ENCODE measurements around the gene KIZ.
"Not testable (repeated sequence)": the region's sequence is repeated elsewhere in the genome, so short reads cannot be mapped to it uniquely, and the experiment has no call there.

KIZ gene

DNA sequence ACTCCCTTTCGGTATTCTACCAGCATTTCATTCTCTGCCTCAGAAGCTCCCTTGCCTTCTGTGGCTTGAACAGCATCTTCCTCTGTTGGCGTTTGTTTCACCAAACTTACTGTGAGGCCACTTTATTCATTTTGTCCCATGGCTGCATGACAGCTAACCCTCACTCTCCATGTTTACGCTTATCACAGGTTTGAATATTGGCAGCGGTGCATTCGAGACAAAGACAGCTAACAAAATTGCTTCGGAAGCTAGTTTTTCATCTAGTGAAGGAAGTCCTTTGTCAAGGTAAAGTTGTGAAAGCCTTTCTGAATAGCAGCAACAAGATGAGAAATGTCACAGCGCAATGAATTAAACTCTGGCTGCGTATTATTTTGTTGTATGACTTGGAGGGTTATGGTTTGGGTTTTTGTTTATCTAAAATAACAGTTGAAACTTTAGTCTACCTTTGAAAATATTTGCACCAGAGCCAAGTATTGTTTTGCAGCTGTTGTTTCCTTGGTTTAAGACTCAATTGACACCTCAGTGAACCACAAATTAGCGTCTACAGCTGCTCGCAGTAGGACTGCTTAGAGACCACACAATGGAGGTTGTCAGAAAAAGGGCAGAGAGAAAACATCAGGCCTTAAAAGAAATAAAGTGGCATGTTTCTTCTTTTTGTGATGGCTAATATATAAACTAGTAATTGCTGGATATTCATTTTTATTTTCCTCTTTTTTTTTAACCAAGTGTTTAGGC, 106.8 kb downstream of the KIZ start:
- DNase-seq = no peak

DNA sequence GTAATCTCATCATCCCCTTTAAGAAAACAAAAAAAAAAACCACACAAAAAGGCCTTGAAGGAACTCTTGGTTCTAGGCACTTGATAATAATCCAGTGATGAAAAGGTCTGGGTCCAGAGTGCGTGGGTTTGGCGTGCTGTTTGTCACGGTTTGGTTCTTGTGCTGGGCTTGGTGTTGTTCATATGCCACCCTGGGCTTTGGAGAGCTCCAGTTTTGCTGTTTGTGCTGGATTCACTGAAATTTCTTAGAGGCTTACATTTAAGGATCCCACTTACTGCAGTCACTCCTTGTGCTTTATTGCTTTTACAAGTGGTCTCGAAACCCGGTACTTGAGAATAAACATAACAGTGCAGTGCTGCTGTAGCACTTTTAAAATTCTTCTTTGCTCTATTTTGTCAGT, 108.4 kb downstream of the KIZ start:
- DNase-seq = no peak

DNA sequence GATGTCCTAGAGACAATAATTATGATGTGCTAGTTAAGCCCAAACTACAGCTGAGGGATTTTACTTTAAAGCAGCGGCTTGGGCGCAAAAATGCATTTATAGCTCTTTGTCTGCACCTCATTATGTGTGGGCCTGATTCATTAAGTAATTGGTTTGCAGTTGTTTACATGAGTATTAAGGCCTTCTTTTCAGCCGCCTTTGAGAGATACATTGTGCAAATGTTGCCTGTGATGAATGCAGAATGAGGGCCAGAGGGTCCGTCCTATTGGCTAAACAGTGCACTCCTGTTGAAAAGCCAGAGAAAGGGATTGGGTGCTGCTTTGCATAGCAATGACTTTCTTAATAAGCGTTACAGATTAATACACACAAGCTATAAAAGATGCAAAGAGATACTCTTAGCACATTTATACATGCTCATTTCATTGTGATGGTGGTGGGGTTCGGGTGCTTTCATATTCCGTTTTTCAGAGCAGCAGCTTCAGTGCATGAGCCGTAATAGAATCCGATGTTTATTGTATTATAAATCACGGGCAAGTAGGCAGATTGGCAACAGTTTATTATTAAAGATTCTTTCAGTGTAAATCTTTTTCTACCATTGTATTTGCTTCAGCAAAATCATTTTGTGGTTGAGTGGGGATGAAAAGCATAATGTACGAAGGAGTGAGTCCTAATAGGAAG, 109.1 kb downstream of the KIZ start:
- DNase-seq = no peak

DNA sequence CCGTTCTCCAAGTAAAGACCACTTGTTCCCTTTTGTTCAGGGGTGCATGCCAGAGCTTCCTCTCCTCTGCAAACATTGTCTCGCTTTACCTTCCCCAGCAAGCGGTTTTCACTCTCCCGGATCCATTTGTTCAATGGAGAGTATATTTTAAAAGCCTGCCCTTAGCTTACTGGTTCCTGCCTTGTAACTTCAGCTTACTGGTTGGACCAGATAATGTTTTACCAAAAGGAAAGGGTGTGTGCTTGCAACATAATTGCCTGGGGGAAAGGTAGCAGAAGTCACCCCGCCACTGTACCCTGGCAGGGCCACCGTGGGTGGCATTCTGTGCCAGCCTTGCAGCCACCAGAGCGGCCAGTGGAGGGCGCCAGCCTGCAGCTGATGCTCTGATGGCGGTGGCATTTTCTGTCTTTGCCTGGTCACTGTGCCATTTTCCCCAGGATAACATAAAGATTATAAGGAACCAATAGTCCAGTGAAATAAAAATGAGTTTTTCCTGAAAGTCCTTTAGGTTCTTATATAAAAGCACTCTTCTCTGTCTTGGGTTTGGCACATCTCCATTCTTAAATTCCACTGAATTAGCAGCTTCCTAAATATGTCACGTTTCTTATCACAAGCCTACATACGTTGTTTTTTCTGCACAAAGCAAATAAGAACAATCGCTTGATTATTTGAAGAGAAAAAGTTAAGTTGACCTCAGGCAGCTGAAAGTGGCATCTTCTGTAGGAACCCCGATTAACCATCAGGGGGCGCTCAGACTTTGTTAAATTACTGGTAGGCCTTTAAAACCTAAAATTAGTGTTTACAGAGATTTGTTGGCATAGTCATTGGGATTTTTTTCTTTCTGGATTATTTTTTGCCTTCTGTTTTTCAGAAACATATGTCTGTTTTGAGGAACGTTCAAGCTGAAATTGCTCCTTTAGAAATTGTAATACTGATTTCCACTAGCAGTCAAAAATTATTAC, 109.9 kb downstream of the KIZ start:
- peak; percentile 83 for DNase-seq

DNA sequence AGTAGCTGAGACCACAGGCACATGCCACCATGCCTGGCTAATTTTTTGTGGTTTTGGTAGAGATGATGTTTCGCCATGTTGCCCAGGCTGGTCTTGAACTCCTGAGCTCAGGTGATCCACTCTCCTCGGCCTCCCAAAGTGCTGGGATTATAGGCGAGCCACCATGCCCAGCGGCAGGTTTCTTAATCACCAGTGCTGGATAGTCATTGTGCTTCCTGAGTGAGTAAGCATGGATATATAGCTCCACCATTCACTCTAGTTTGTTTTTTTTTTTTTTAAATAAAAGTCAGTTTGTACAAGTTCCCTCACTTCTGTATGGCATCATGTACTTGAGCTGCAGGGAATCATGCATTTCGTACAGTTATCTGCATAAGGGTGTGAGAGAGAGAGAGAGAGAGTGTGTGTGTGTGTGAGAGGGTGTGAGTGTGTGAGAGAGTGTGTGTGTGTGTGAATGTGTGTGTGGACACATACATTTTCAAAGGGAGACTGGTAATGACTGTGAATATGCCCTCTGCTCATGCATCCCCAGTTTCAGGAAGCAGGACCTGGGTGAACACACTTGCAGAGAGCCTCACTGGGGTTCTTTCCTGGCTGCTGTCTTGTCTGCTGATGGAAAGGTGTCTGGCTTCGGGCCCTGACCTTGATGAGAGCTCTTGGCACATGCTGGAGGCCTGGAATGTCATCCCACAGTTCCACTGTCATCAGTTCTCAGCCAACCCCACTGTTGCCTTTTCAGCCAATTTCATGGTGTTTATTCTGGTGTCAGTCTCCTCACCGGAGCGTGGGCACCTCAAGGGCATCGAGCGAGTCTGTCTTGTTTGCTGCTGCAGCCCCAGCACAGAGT, 112.3 kb downstream of the KIZ start:
- DNase-seq = no peak

DNA sequence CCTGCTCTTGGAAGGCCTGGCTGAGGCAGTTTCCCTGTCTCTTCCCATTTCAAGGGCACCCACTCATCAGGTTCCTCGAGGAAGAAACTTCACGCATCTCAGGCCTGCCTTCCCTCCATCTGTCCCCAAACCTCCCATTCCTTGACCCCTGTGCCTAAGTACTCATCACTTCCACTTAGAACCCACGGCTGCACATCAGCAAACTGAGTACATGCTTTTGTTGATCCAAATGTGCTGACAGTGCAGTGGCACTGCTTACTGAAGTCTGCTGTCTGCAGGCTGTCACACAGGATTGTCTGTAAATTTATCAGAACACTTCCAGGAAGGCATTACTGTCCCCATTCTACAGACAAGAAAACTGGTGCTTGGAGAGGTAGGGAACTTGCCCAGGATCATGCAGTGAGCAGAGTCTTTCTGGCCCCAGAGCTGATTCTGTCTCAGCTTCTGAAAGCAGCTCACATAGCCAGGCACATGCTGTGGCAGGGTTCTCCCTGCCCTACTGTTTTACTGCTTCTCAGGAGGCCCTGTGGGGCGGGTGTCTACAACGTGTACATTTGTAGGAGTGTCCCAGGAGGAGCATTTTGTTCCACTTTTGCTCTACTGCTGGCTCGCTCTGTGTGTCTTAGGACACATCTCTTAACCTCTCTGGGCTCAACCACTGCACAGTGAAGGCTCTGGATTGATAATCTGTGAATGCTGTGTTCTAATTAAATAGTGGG, 113.1 kb downstream of the KIZ start:
- DNase-seq = no peak

DNA sequence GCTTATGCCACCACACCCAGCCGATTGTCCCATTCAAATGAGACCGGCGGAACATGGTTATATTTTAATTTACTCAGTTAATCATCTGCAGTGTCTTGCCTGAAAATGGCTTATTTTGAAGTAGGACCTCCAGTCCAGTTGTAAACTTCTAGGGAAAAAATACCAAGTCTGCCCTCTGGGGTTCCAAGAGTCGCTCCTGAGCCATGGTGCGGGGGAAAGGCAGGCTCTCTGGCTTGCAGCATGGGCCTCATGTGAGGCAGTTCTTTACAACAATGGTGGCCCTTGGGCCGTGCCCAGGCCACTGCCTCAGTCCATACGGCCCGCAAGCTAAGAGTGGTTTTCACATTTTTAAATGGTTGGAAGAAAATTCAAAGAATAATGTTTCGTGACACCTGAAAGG, 114.5 kb downstream of the KIZ start:
- no peak for DNase-seq

DNA sequence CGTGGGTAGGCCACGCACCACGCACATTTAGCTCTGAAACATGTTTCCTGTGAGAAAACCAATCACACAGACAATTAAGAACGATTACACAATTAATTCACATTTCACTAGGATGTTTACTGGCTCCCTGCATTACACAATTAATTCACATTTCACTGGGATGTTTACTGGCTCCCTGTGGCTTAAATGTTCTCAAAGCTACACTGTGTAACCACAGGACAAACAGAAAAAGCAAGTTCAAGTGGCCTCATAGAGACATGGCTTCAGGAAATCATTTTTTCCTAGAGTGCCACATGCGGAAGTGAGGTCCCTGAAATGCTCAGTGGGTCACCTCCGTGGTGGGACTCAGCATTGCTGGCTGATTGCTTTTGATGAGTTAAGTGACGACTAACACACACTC, 115.5 kb downstream of the KIZ start:
- no peak for DNase-seq

DNA sequence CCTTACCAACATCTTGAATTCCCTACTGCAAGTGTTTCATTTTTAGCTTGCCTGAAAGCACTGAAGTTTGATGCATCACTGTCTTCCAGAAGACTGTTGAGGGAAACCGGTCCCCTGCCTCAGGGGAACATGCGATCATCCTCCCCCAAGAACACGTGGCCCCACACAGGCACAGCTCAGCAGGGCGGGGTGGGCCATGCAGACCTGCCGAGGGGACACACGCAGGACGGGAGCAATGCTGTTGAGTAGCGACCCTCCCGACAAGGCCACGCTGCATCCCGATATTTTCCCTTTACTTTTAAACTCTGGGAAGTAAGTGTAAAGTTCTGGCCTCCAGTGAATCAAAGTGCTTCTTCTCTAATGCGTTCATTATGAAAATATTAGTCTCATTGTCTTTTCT, 117.9 kb downstream of the KIZ start:
- no peak for DNase-seq

DNA sequence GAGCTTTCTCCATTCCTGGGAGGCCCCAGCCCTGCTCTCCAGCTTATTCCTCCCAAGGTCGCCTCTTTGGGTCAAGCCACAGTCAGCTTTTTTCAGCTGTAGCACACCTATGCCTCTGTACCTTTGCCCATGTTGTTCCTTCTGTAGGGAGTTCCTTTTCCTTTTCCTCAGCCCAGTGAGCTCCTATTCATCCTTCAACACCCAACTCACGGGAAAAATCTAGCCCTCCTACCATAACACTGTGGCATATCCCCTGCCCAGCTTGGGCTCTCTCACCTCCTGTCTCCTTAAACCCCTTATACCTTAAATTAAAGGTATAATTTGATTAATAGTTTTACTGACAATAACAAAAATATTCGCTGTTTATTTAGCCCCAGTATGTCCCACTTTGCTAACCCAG, 118.9 kb downstream of the KIZ start:
- DNase-seq = no peak

DNA sequence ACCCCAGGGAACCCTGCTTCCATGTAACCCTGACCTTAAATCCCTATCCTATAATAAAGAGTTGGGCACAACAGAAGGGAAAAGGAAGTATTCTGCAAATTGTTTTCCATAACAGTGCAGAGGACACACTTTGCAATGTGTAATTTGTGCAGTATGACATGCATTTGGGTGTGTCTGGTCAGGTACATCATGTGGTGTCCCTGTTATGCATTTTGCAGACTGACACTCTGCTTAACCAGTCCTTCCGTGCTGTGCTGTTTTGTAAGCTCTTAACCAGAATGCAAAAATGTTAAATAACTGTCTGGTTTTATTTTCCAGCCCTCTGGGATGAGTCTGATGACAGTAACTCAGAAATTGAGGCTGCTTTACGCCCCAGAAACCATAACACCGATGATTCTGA, 120.3 kb downstream of the KIZ start:
- no peak for DNase-seq

DNA sequence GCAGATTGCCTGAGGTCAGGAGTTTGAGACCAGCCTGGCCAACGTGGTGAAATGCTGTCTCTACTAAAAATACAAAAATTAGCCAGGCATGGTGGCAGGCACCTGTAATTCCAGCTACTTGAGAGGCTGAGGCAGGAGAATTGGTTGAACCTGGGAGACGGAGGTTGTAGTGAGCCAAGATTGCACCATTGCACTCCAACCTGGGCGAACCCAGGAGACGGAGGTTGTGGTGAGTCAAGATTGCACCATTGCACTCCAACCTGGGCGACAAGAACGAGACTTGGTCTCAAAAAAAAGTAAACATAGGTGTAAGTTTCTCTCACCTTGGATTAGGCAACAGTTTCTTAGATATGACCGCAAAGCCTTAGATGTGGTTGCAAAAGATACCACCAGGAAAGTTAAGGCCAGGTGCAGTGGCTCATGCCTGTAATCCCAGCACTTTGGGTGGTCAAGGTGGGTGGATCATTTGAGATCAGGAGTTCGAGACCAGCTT, 121.8 kb downstream of the KIZ start:
- DNase-seq = not testable (repeated sequence)

DNA sequence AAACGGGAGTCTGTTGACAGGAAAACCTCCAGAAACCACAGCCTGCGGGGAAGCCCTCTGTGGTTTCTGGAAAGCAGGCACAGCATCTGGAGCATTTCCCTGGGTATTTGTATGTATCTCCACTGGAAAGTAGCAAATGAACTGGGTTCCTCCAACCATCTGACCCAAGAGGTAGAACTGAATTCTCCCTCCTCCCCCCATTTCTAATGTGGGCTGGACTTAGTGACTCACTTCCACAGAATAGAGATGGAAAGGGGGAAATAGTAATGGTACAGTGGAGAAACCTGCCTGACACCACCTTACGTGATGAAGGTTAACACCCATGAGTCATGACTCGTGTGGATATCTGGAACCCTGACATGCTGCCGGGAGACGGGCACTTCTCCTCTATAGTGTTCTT, 125.4 kb downstream of the KIZ start:
- DNase-seq = no peak

DNA sequence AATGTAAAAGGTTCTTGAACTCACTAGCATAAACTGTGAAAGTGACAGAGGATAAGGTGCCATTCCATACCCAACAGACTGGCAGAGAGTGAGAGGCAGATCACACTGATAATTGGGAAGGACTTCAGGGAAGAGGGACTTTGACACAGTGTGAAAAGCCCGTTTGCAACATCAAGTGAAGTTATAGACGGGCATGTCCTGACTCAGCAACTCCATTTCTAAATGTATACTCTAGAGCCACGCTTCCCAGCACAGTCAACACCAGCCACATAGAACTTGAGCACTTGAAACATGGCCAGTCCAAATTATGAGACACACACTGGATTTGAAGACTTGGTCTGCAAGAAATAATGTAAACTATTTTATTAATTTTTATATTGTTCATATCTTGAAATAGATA, 131.3 kb downstream of the KIZ start:
- no peak for DNase-seq

DNA sequence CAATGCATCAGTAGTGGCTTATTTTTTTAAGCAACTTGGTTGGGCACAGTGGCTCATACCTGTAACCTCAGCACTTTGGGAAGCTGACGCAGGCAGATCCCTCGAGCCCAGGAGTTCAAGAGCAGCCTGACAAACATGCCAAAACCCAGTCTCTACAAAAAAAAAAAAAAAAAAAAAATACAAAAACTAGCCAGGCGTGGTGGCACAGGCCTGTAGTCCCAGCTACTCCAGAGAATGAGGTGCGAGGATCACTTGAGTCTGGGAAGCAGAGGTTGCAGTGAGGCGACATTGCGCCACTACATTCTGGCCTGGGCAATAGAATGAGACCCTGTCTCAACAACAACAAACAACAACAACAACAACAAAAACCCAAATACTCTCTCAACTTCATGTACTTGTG, 132.5 kb downstream of the KIZ start:
- no peak for DNase-seq

DNA sequence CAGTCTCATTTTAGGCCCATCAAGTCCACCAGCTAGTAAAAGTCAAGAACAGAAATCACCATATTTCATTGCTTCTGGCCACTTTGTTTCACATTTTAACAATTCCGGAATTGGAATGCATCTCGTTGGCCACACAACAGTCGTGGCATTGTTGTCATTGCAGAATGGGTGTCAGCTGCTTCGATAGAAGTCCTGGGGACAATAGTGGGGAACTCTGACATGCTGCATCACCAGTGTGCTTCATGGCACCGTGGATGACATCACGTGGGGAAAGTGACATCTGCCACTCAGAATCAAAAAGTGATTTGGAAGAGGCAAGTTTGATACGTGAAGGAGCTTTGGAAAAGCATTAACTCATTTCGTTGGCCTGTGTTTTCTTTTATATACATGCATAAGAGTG, 133.5 kb downstream of the KIZ start:
- DNase-seq = no peak

DNA sequence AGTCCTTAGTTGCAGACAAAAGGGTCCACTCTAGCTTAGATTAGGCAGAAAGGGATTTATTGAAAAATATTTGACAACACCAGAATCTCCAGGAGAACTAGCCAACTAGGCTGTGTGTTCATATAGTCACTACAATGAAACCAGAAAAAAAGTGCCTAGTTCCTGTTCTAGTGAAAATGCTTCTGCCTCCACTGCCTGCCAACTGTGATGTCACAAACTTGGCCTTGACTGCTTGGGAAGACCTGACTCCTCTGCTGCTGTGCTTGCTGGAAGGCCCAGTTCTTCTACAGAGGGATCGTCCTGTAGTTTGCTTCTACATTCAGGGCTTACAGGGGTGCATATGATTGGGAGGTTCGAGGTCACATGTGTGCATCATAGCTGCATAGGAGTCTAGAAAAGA, 136.9 kb downstream of the KIZ start:
- DNase-seq = no peak

DNA sequence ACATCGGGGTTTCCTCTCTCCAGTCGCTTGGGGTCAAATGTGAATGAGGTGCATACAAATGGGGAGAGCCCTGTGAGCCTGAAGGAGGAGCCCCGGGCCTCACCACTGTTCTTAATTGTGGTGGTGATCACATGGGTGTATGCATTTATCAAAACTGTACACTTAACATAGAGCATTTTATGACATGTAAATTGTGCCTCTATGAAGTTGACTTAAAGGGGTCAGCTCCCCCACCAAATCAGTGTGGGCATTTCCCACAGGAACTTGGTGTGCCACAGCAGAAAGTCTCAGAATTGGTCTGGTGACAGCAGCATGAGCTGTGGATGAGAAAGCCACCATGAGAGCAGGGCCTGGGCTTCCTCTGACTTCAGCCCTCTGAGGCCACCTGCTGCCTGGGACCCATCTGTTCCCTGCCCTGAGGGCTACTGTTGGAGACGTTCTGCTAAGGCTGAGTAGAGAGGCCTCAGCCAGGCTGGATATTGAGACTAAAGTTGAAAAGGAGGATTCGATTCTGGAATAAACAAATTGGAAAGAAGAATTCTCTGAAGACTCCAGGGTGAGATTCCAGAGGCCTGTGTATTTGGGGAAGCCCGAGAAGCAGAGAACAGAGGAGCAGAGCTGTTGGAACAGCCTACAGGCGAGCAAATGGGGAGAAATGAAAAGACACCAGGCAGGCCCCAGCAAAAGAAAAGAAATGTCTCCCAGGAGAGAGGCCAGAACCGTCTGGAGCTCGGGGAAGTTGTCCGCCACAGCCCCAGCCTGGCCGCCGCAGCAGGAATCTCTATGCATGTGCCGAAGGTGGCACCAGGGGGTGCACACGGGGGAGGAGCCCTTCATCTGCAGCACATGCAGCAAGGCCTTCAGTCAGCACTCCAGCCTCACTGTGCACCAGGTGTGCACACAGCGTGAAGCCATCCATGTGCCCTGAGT, 139.6 kb downstream of the KIZ start:
- DNase-seq = no peak

DNA sequence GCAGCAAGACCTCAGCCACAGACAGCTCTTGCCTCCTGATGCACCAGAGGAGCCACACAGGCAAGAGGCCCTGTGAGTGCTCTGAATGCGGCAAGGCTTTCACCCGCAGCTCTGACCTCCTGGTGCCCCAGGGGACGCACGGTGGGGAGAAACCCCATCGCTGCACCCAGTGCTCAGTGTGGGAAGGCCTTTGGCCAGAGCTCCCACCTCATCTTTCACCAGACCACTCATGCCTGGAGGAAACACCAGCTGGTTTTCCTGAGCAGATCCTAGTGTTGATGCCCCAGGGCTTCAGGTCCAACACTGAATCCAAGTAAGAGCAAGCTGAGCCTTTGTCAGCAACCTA, 140.3 kb downstream of the KIZ start:
- DNase-seq = no peak

DNA sequence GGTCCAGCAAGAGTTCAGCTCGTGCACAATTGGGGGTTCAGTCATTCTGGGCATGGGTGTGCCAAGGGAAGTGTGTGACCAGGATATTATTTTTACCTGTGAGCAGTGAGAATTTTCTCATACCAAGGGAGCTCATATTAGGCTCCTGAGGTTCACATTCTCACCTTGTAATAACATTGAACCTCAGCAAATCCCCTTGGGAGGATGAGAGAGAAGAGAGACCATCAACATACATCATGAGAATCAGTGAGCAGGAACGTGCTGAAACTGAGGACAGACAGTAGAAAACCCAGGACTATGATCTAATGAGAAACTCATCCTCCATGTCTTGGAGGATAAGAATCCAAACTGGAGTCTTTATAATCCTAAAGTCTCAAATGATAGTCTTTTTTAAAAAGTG, 143.9 kb downstream of the KIZ start:
- DNase-seq = no peak

DNA sequence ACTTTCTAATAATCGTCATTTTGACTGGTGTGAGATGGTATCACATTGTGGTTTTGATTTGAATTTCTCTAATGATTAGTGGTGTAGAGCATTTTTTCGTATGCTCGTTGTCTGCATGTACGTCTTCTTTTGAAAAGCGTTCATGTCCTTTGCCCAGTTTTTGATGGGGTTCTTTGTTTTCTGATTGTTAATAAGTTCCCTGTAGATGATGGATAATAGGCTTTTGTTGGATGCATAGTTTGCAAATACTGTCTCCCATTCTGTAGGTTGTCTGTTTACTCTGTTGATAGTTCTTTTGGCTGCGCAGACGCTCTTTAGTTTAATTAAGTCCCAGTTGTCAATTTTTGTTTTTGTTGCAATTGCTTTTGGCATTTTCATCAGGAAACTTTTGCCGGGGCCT, 144.9 kb downstream of the KIZ start:
- DNase-seq = no peak

Data from activated effector memory CD4-positive, alpha-beta T cell treated with anti-CD3 and anti-CD28 coated beads, Interleukin-2, amount 50 U/mL, for 16 hours (primary cell).